ENCODE results near the gene KIF11.

Gene KIF11

GRCh38 chr10:92678206-92678605, 85.3 kb downstream of the KIF11 start:
- DNase-seq (ENCODE audit: low read depth): no peak

GRCh38 chr10:92681306-92681834, 88.4 kb downstream of the KIF11 start:
- no peak for DNase-seq (ENCODE audit: low read depth)

GRCh38 chr10:92688573-92688926, 95.6 kb downstream of the KIF11 start:
- no peak for DNase-seq (ENCODE audit: low read depth)

GRCh38 chr10:92688927-92689662, 96.2 kb downstream of the KIF11 start:
- no peak for DNase-seq (ENCODE audit: low read depth)

- peak; percentile 27 for DNase-seq (ENCODE audit: low read depth)
Measured at GRCh38 chr10:92689663-92690210, 96.8 kb downstream of the KIF11 start, which contains the start of gene HHEX. Gene HHEX (plus strand): TSS chr10:92689955. CDS start chr10:92689987, 32 bp downstream.

- DNase-seq (ENCODE audit: low read depth): peak; percentile 63
Measured at GRCh38 chr10:92690211-92690914, 97.4 kb downstream of the KIF11 start.

- no peak for DNase-seq (ENCODE audit: low read depth)
Measured at GRCh38 chr10:92690915-92691590, 98.1 kb downstream of the KIF11 start.

- DNase-seq (ENCODE audit: low read depth): peak; percentile 22
Measured at GRCh38 chr10:92691591-92692079, 98.7 kb downstream of the KIF11 start.

- no peak for DNase-seq (ENCODE audit: low read depth)
Measured at GRCh38 chr10:92692080-92692671, 99.2 kb downstream of the KIF11 start.

GRCh38 chr10:92692697-92693533, 100.0 kb downstream of the KIF11 start:
- DNase-seq (ENCODE audit: low read depth): no peak

GRCh38 chr10:92693534-92693893, 100.6 kb downstream of the KIF11 start:
- no peak for DNase-seq (ENCODE audit: low read depth)

- DNase-seq (ENCODE audit: low read depth): no peak
Measured at GRCh38 chr10:92695679-92696605, 103.0 kb downstream of the KIF11 start.

- no peak for DNase-seq (ENCODE audit: low read depth)
Measured at GRCh38 chr10:92696606-92697383, 103.9 kb downstream of the KIF11 start.

- DNase-seq (ENCODE audit: low read depth): no peak
Measured at GRCh38 chr10:92697663-92698511, 105.0 kb downstream of the KIF11 start.

- no peak for DNase-seq (ENCODE audit: low read depth)
Measured at GRCh38 chr10:92699193-92699517, 106.2 kb downstream of the KIF11 start.

GRCh38 chr10:92699518-92700381, 106.8 kb downstream of the KIF11 start:
- DNase-seq (ENCODE audit: low read depth): no peak

GRCh38 chr10:92702301-92702916, 109.5 kb downstream of the KIF11 start:
- DNase-seq (ENCODE audit: low read depth): no peak

Data from stimulated activated CD8-positive, alpha-beta memory T cell treated with anti-CD3 and anti-CD28 coated beads, Interleukin-4, amount 100 ng/mL, for 24 hours (primary cell).